Esophagus squamous epithelium (tissue), 4 donors: ENCODE measurements around the gene FAM107B.

Experiments
- CTCF ChIP-seq, 6 experiments: fragments of 450-650 bp in 4 of 6; fragments of 200-600 bp in 2 of 6; sonication (generic) in 2 of 6; IDR thresholded peaks; one replicate each; pipeline ENCODE4 v1.5.1; 2016 to 2019; ENCODE audit warnings: antibody characterized with exemption in 6 of 6, mild to moderate bottlenecking in 4 of 6, moderate library complexity in 4 of 6
- POLR2A ChIP-seq, 4 donors: fragments of 450-650 bp; IDR thresholded peaks; one replicate each; pipeline ENCODE4 v1.6.1; 2017; ENCODE audit warnings: antibody characterized with exemption in 4 of 4, mild to moderate bottlenecking in 4 of 4, moderate library complexity in 3 of 4

DNA sequence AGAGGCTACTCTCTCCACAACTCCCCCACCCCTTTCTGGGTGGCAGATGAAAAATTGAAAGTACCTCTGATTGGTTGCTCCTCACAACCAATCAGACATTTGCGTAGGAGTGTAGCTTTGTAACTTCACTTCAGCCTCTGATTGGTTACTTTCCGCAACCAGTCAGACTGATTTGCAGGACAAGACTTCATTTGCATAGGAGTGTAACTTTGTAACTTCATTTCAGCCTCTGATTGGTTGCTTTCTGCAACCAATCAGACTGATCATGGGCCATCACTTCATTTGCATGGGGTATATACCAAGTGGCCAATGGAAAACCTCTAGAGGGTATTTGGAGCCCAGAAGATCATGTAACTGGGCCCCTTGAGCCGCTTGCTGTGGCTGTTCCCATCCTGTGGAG lies 37.6 kb upstream of the FAM107B start:
- no peak for TF ChIP-seq CTCF (IDR thresholded peaks at IDR 0.05)
- no peak for TF ChIP-seq POLR2A (IDR thresholded peaks at IDR 0.05)
